Measurements from ENCODE around the gene UBAP2. TPM values are rescaled to one million over a fixed set of nuclear protein-coding genes. Genes with fewer than 3 reads are reported as not detected.

UBAP2 gene
- total and polyA plus RNA-seq, 7 experiments from 2014 or later = 13.0 to 48.4 (median 29.9) TPM

DNA sequence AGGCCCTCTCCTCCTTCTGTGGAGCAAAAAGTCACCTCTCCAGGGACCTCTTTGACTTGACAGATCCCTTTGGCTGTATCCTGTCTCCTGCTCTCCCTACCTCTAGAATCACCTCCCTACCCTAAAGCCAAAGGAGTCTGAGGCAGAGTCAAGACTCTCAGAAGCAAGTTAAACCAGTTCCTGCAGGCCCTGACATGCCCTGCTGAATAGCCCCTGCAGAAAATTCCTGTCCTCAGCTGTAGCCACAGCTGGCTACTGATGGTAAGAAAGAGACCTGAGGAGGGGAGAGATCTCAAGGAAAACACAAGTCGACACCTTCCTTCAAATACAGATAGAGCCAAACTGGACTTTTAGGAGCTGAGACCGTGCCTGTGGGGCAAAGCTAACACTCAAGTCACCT lies 23.7 kb upstream of the UBAP2 start:
- no peaks in the 10 kb centered on the region for H3K36me3 ChIP-seq (ENCODE audit: control insufficient read depth in 2 of 3, insufficient read depth in 3 of 3, low read length in 3 of 3)
- H3K27ac Mint-ChIP-seq = no peak overlapping the region
- H3K4me3 Mint-ChIP-seq = no peak overlapping the region
- H3K4me1 Mint-ChIP-seq = peaks cover 0 to 12% (median 0%) of the 10 kb centered on the region in 7 donors
- H3K9me3 ChIP-seq (ENCODE audit: control insufficient read depth in 2 of 3, low read length in 3 of 3) = no peaks in the 10 kb centered on the region
- intact Hi-C loops (cut with micrococcal nuclease) = loop anchor here (2.0 to 5.0 kb wide), 2 partner anchors 20 to 145 kb away; no protein-coding TSS in a partner anchor
- H3K27me3 Mint-ChIP-seq = no peaks in the 10 kb centered on the region
- POLR2A ChIA-PET = no interaction called here
- DNase-seq (no peak), ATAC-seq (no peak)
- H3K36me3 Mint-ChIP-seq = no peaks in the 10 kb centered on the region
- no peaks in the 10 kb centered on the region for H3K9me3 Mint-ChIP-seq
- no peaks in the 10 kb centered on the region for H3K4me1 ChIP-seq (ENCODE audit: control insufficient read depth in 2 of 2, insufficient read depth in 2 of 2, low read length in 2 of 2)
- no peak overlapping the region for H3K4me3 ChIP-seq (ENCODE audit: low read length)
- no peaks in the 10 kb centered on the region for H3K27me3 ChIP-seq (ENCODE audit: control insufficient read depth in 2 of 2, insufficient read depth in 2 of 2, low read length in 2 of 2)
- CTCF ChIA-PET = interaction anchor here (0.6 kb wide), 1 partner anchor 35 kb away, joined by 3 read pairs; no protein-coding TSS in a partner anchor
- H3K27ac ChIP-seq (ENCODE audit: low read depth, low read length) = no peak overlapping the region

GRCh38 chr9:34070606-34071324 lies 22.1 kb upstream of the UBAP2 start:
- Histone ChIP-seq H3K36me3 (ENCODE audit: control insufficient read depth in 2 of 3, insufficient read depth in 3 of 3, low read length in 3 of 3) (no peaks in the 10 kb centered on the region), H3K9me3 (ENCODE audit: control insufficient read depth in 2 of 3, low read length in 3 of 3) (no peaks in the 10 kb centered on the region), H3K27me3 (ENCODE audit: control insufficient read depth in 2 of 2, insufficient read depth in 2 of 2, low read length in 2 of 2) (no peaks in the 10 kb centered on the region), H3K4me3 (ENCODE audit: low read length) (no peak overlapping the region), H3K27ac (ENCODE audit: low read depth, low read length) (no peak overlapping the region), H3K4me1 (ENCODE audit: control insufficient read depth in 2 of 2, insufficient read depth in 2 of 2, low read length in 2 of 2) (no peaks in the 10 kb centered on the region)
- ATAC-seq (no peak), DNase-seq (no peak)
- intact Hi-C loops (cut with micrococcal nuclease) = loop anchor here in 1 of 2 donors (5.0 kb wide), 1 partner anchor 143 kb away; no protein-coding TSS in a partner anchor
- no peaks in the 10 kb centered on the region for H3K27me3 Mint-ChIP-seq
- peaks cover 0 to 12% (median 0%) of the 10 kb centered on the region in 7 donors for H3K4me1 Mint-ChIP-seq
- H3K27ac Mint-ChIP-seq = peak overlapping the region in 1 of 9 donors; percentile 18
- H3K4me3 Mint-ChIP-seq = no peak overlapping the region
- CTCF ChIA-PET = no interaction called here
- no peaks in the 10 kb centered on the region for H3K36me3 Mint-ChIP-seq
- no peaks in the 10 kb centered on the region for H3K9me3 Mint-ChIP-seq
- POLR2A ChIA-PET = no interaction called here

DNA sequence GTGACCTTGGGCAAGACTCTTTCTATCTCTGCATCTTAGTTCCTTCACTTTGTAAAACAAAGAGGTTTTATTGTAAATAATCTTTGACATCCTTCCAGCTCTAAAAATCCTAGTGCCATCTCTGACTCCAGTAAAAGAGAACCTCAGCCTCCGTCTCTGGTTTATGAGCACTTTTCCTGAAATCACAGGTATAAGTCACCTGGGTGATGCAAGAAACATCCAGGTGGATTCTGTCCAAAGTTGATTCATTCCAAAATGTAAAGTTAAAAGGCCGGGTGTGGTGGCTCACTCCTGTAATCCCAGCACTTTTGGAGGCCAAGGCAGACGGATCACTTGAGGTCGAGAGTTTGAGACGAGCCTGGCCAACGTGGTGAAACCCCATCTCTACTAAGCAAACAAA lies 21.1 kb upstream of the UBAP2 start:
- ChIA-PET POLR2A (no interaction called here), CTCF (no interaction called here)

GRCh38 chr9:34065541-34065940 lies 16.9 kb upstream of the UBAP2 start:
- H3K4me1 Mint-ChIP-seq = peaks cover 0 to 2% (median 0%) of the 10 kb centered on the region in 7 donors
- H3K36me3 ChIP-seq (ENCODE audit: control insufficient read depth in 2 of 3, insufficient read depth in 3 of 3, low read length in 3 of 3) = no peaks in the 10 kb centered on the region
- intact Hi-C loops (cut with micrococcal nuclease) = no loop called here
- H3K27ac Mint-ChIP-seq = peak overlapping the region in 1 of 9 donors; percentile 19
- no peaks in the 10 kb centered on the region for H3K9me3 Mint-ChIP-seq
- no peak overlapping the region for H3K4me3 ChIP-seq (ENCODE audit: low read length)
- no peaks in the 10 kb centered on the region for H3K27me3 Mint-ChIP-seq
- no peaks in the 10 kb centered on the region for H3K36me3 Mint-ChIP-seq
- ChIA-PET CTCF (interaction anchor here (0.7 kb wide), 1 partner anchor 184 kb away, joined by 5 read pairs; no protein-coding TSS in a partner anchor), POLR2A (no interaction called here)
- H3K4me3 Mint-ChIP-seq = no peak overlapping the region
- H3K4me1 ChIP-seq (ENCODE audit: control insufficient read depth in 2 of 2, insufficient read depth in 2 of 2, low read length in 2 of 2) = no peaks in the 10 kb centered on the region
- ATAC-seq (no peak), DNase-seq (no peak)
- H3K27ac ChIP-seq (ENCODE audit: low read depth, low read length) = no peak overlapping the region
- H3K9me3 ChIP-seq (ENCODE audit: control insufficient read depth in 2 of 3, low read length in 3 of 3) = no peaks in the 10 kb centered on the region
- no peaks in the 10 kb centered on the region for H3K27me3 ChIP-seq (ENCODE audit: control insufficient read depth in 2 of 2, insufficient read depth in 2 of 2, low read length in 2 of 2)

More for the DNA sequence above, 21.1 kb upstream of the UBAP2 start:
- Mint-ChIP-seq H3K27me3 (no peaks in the 10 kb centered on the region), H3K4me1 (peaks cover 0 to 12% (median 0%) of the 10 kb centered on the region in 7 donors), H3K4me3 (no peak overlapping the region), H3K36me3 (no peaks in the 10 kb centered on the region), H3K27ac (no peak overlapping the region), H3K9me3 (no peaks in the 10 kb centered on the region)
- no peaks in the 10 kb centered on the region for H3K27me3 ChIP-seq (ENCODE audit: control insufficient read depth in 2 of 2, insufficient read depth in 2 of 2, low read length in 2 of 2)
- no peaks in the 10 kb centered on the region for H3K36me3 ChIP-seq (ENCODE audit: control insufficient read depth in 2 of 3, insufficient read depth in 3 of 3, low read length in 3 of 3)
- H3K27ac ChIP-seq (ENCODE audit: low read depth, low read length) = no peak overlapping the region
- no peaks in the 10 kb centered on the region for H3K9me3 ChIP-seq (ENCODE audit: control insufficient read depth in 2 of 3, low read length in 3 of 3)
- ATAC-seq (no peak), DNase-seq (no peak)
- no peak overlapping the region for H3K4me3 ChIP-seq (ENCODE audit: low read length)
- intact Hi-C loops (cut with micrococcal nuclease) = loop anchor here in 1 of 2 donors (5.0 kb wide), 1 partner anchor 143 kb away; no protein-coding TSS in a partner anchor
- no peaks in the 10 kb centered on the region for H3K4me1 ChIP-seq (ENCODE audit: control insufficient read depth in 2 of 2, insufficient read depth in 2 of 2, low read length in 2 of 2)

DNA sequence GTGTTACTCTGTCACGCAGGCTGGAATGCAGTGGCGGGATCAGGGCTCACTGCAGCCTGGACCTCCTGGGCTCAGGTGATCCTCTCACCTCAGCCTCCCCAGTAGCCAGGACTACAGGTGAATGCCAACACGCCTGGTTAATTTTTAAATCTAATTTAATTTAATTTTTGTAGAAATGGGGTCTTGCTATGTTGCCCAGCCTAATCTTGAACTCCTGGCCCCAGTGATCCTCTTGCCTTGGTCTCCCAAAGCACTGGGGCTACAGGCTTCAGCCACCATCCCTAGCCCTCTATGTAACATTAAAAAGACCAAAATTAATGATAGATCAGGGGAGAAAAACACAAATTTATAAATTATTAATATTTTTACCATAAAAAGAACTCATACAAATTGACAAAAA lies 11.3 kb upstream of the UBAP2 start:
- intact Hi-C loops (cut with micrococcal nuclease) = no loop called here
- Mint-ChIP-seq H3K27me3 (peaks cover 0 to 10% (median 0%) of the 10 kb centered on the region in 5 donors), H3K9me3 (no peaks in the 10 kb centered on the region), H3K36me3 (no peaks in the 10 kb centered on the region), H3K4me3 (no peak overlapping the region), H3K27ac (no peak overlapping the region), H3K4me1 (no peaks in the 10 kb centered on the region)
- ATAC-seq = no peak
- Histone ChIP-seq H3K27ac (ENCODE audit: low read depth, low read length) (no peak overlapping the region), H3K4me3 (ENCODE audit: low read length) (no peak overlapping the region), H3K9me3 (ENCODE audit: control insufficient read depth in 2 of 3, low read length in 3 of 3) (no peaks in the 10 kb centered on the region), H3K27me3 (ENCODE audit: control insufficient read depth in 2 of 2, insufficient read depth in 2 of 2, low read length in 2 of 2) (no peaks in the 10 kb centered on the region), H3K4me1 (ENCODE audit: control insufficient read depth in 2 of 2, insufficient read depth in 2 of 2, low read length in 2 of 2) (no peaks in the 10 kb centered on the region), H3K36me3 (ENCODE audit: control insufficient read depth in 2 of 3, insufficient read depth in 3 of 3, low read length in 3 of 3) (no peaks in the 10 kb centered on the region)
- ChIA-PET POLR2A (no interaction called here), CTCF (interaction anchor here (0.6 kb wide), 1 partner anchor 84 kb away, joined by 3 read pairs; no protein-coding TSS in a partner anchor)
- no peak for DNase-seq

DNA sequence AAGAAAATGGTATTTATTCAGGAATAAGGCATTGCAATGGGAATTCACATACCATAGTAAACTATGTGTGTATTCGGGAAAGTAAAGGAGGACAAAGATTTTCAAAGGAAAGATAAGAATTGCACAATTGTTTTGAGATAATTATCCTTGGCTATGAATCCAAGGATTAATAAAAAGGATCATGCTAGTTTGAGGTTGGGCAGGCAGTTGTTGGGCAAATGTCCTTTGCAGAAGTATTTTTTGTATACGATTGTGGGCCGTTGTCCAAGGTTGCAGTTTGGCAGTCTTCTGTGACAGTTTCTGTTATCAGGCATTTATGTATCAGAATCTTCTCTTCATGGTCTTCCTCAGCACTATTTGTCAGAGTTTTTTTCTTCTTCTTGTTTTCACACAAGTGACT lies 10.6 kb upstream of the UBAP2 start:
- POLR2A ChIA-PET = no interaction called here
- H3K36me3 Mint-ChIP-seq = no peaks in the 10 kb centered on the region
- H3K9me3 ChIP-seq (ENCODE audit: control insufficient read depth in 2 of 3, low read length in 3 of 3) = no peaks in the 10 kb centered on the region
- CTCF ChIA-PET = interaction anchor here (0.7 kb wide), 1 partner anchor 74 kb away, joined by 3 read pairs; no protein-coding TSS in a partner anchor
- no peaks in the 10 kb centered on the region for H3K9me3 Mint-ChIP-seq
- DNase-seq = no peak
- H3K4me1 ChIP-seq (ENCODE audit: control insufficient read depth in 2 of 2, insufficient read depth in 2 of 2, low read length in 2 of 2) = no peaks in the 10 kb centered on the region
- ATAC-seq = no peak
- no peaks in the 10 kb centered on the region for H3K27me3 ChIP-seq (ENCODE audit: control insufficient read depth in 2 of 2, insufficient read depth in 2 of 2, low read length in 2 of 2)
- no peak overlapping the region for H3K4me3 ChIP-seq (ENCODE audit: low read length)
- peaks cover 0 to 10% (median 0%) of the 10 kb centered on the region in 5 donors for H3K27me3 Mint-ChIP-seq
- no peaks in the 10 kb centered on the region for H3K36me3 ChIP-seq (ENCODE audit: control insufficient read depth in 2 of 3, insufficient read depth in 3 of 3, low read length in 3 of 3)
- intact Hi-C loops (cut with micrococcal nuclease) = no loop called here
- no peak overlapping the region for H3K4me3 Mint-ChIP-seq
- H3K27ac ChIP-seq (ENCODE audit: low read depth, low read length) = no peak overlapping the region
- H3K4me1 Mint-ChIP-seq = no peaks in the 10 kb centered on the region
- no peak overlapping the region for H3K27ac Mint-ChIP-seq

Data from naive thymus-derived CD4-positive, alpha-beta T cell (primary cell).